Muscle of arm (tissue), 12 donors: ENCODE data around the gene MBL2. TPM values are rescaled to one million over a fixed set of nuclear protein-coding genes. Genes with fewer than 3 reads are reported as not detected.

Source experiments
- DNase-seq: peaks from one replicate; pipeline ENCODE4 v3.0.0-alpha.2; 2013
- polyA plus RNA-seq, 12 donors: library from polyadenylated mRNA; unstranded; fragments of 120-200 nt; gene quantifications; one replicate each; pipeline ENCODE4 v1.2.1, GENCODE V29; 2013; ENCODE audit not compliant: insufficient read length in 12 of 12

The MBL2 gene
- polyA plus RNA-seq, 12 donors = 0.18 TPM; not detected in 11

DNA sequence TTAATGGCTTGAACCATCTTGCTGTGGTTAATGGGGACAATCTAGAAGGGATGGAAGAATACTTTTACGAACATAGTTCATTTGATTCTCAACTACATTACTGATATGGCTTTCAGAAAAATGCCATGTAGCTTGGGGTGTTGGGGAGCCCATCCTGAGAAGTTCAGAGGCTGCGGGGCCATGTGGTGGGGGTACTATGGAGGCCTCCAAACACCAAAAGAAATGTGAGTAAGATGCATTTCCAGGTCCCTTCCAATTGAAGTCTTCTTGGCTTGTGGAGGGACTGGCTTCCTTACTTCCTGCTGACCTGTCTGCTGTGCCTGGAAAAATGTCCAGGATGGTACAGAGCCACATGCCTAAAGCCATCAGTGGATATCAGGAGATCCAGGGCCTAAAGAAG is 1.6 kb upstream of the MBL2 start:
- no peak for DNase-seq

DNA sequence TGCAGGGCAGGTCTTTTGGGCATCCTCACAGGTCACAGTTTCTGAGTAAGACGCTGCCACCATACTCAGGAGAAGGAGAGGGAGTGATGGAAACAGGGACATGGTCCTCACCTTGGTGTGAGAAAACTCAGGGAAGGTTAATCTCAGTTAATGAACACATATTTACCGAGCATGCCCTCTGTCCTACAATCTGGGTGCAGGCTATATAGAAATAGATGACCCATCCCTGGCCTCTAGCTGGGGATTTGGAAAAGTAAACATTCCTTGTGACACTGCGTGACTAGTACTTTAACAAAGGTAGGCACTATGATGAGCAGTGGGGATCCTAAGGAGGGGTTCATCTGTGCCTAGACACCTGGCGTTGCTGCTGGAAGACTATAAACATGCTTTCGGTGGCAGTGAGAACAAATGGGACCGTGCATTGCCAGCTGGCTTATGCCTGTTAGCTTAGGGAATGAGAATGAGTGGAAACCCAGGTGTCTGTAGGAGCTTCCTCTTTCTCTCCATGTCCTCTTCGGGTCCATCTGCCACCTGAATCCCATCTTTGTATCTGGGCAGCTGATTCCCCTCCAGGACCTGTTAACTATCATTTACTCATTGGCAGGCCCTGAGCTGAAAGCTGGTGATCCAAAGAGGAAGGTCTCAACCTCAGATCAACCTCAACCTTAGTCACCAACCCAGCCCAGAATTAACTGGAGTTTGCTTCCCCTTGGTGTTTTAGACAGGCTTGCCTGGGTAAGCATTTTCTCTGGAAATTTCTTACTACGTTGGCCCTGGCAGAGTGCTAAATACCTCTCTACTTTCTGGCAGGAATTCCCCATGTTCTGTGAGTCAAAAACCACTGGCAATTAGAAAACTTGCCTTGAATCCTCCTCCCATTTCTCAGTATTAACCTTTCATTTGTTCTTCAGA is 794 bp downstream of the MBL2 start:
- no peak for DNase-seq

DNA sequence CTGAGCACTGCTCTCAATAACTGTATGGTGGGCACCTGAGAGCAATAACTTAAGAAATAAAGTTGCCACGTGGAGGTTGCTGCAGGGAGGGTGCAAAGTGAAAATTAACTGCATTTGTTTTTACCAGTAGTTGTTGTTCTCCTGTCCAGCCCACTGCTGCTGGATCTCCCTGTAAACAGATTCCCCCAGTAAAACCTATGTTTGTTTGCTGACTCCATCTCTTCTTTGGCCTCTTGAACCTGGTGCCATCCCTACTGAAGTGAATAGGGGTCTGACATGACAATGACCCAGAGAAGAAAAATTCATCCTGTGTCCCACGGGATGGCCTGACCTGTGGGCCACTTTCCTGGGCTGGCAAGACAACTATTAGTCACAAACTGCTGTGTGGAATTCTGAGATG is 1.7 kb downstream of the MBL2 start:
- no peak for DNase-seq

- DNase-seq = no peak
Observed at GRCh38 chr10:52769966-52770365, 2.6 kb downstream of the MBL2 start.

GRCh38 chr10:52768001-52768532 is 4.5 kb downstream of the MBL2 start:
- no peak for DNase-seq

DNA sequence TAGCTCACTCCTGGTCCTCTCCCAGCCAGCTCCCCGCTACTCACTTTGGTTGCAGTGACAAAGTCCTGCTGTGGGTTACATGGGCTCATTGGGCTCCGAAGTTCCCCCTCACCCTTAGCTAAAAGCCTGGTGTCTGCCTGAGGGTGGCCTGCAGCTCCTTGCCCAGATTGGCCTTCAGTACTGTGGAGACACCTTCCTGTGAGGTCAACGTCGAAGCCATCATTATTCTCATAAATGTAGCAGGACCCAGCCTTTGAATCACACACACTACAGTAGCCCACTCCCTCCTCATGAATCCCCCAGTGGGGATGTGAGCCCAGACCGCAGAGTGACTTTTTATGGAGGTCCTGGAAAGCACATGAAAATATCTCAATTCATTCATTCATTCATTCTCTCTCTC is 10.5 kb downstream of the MBL2 start:
- DNase-seq = no peak

DNA sequence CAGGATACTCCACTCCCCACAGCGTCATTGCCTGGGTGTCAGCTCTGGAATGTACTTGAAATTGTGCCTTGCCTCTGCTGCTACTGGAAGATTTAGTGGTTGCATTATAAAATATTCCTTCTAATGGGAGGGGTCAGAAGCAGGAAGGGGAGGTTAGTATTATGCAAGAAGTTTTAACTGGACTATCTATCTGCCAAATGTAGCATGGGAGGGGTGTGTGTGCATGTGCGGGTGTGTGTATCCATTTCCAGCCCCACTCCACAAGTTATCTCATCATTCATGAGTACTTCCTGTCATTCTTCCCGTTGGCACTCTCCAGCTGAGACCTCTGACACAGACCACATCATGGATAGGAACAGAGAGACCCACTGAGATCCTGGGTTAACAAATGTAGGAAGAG is 13.4 kb downstream of the MBL2 start:
- no peak for DNase-seq

- DNase-seq = no peak
Observed at GRCh38 chr10:52758406-52758805, 14.2 kb downstream of the MBL2 start.

- DNase-seq = no peak
Observed at GRCh38 chr10:52757773-52758172, 14.8 kb downstream of the MBL2 start.

- DNase-seq = no peak
Observed at GRCh38 chr10:52756966-52757365, 15.6 kb downstream of the MBL2 start.

DNA sequence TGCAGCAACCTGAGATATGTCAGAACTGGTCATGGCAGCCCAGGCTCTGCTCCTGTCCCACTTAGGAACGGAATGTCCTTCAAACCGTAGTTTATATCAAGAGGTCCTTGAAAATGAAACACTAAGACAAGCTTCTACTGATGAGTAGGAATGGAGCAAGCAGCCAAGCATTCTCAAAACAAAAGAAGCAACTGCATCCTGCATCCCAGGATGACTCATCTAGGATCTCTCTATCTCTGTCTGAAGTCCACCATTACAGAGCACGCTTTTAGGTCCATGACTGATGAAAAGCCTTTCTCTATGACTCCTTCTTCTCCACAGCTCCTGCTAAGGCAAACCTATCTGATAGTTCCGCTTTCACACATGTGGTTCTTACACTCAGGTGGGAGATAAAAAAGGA is 16.3 kb downstream of the MBL2 start:
- DNase-seq = no peak

- peak; percentile 17 for DNase-seq
Observed at GRCh38 chr10:52755297-52756062, 17.1 kb downstream of the MBL2 start.

DNA sequence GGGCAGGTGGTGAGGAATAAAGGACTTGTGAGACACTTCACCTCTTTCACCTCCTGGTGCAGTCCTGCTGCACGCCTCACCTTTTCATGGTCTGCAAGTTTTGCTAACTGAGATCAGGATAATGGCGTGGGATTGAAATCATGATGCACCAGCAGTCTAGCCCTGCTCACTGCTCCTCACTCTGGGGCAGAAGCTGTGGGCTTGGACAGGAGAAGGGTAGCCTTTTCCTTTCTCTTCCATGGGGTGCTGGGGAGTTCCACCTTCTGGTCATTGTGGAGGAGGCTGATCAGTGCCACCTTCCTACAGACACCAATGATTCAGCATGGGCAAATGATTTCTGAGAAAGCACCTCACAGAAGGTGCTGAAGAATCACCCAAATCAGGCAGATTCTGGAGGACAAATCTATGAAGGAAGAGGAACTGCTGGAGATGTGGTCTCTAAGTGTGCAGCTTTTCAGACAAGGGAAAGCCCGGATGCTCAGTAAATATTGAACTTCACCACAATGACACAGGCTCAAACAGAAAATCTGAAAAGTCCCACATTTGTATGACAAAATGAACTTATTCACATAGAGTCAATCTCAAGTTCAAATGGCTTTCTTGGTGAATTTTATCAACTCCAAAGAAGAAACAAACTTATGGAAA is 19.7 kb downstream of the MBL2 start:
- no peak for DNase-seq

GRCh38 chr10:52752261-52752660 is 20.3 kb downstream of the MBL2 start:
- no peak for DNase-seq

- DNase-seq = no peak
Observed at GRCh38 chr10:52751337-52751736, 21.2 kb downstream of the MBL2 start.

DNA sequence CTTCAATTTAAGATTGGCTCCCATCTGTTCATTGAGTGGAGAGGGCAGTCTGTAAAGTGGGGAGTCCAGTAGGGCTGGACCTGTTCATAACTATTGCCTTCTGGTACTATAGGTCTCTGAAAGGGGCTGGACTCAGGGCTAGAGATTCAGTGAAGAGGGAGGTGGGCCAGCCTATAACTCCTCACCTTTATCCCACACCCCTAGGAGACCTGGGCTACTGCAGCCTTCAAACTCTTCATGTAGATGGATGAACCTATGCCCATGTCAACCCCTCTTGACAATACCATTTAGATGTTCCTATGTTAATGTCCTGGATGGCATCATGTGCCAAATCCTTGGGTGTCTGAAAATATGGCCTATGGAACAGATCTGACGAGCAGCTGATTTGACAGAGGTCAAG is 22.0 kb downstream of the MBL2 start:
- no peak for DNase-seq

DNA sequence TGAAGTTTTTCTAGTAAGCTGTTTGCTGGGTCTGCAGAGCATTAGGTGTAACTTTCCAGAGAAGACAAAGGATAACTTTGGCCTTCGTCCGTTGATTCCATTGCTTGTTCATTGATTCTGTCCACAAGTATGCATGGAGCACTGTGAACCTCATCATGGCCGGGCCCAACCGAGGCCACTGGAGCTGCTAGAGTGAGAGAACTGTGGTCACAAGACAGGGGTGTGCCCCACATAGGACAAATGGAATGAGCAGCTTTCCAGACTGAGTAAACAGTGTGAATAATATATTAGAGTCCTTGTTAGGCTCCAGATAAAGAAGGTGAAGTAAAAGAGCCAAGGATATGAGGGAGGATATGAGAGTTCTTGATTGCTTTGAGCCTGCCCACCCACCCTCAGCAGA is 24.9 kb downstream of the MBL2 start:
- no peak for DNase-seq

DNA sequence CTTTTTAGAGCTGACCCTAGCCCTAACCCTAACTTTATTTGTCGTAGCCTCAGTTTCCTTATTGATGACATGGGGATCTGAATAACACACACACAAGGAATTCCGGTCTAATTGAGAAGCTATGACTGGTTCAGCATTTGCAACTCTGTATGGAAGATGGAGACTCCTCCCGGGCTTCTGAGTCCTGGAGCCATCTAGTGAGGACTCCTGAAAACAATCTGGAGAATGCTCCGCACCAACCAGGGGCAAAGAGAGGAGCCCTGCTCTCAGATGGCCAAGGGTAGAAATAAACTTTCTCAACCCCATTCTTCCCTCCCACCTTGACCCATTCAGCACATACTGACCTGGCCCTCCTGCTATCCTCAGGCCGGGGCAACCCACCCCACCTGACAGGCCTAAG is 26.4 kb downstream of the MBL2 start:
- DNase-seq = no peak

- DNase-seq = no peak
Observed at GRCh38 chr10:52744057-52744805, 28.4 kb downstream of the MBL2 start.

- no peak for DNase-seq
Observed at GRCh38 chr10:52742731-52743130, 29.9 kb downstream of the MBL2 start.

DNA sequence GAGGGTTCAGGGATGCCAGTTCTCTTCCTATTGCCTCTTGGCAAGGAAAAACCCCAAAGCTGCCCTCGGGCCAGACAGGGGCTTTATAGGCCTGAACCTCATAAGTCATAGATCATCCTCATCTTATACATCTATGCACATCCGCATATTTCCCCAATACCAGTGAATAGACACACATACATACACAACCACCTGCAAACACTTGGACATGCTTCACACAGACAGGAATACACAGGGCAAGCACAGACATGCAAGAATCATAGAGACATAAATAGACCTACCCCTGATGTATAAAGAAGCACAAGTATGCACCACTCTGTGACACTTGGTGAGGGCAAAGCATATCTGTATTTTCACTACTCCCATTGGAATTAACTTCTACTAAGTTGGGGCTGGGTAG is 30.7 kb downstream of the MBL2 start:
- DNase-seq = no peak
